GM19467 (cell line): ENCODE results near the gene DLG4.

Experiments used
- ATAC-seq: cut with Tn5 transposase; IDR thresholded peaks from one replicate; pipeline ENCODE4 v1.9.1; 2021; ENCODE audit warnings: mild to moderate bottlenecking, moderate library complexity; ENCODE audit not compliant: unreplicated experiment

The DLG4 gene

DNA sequence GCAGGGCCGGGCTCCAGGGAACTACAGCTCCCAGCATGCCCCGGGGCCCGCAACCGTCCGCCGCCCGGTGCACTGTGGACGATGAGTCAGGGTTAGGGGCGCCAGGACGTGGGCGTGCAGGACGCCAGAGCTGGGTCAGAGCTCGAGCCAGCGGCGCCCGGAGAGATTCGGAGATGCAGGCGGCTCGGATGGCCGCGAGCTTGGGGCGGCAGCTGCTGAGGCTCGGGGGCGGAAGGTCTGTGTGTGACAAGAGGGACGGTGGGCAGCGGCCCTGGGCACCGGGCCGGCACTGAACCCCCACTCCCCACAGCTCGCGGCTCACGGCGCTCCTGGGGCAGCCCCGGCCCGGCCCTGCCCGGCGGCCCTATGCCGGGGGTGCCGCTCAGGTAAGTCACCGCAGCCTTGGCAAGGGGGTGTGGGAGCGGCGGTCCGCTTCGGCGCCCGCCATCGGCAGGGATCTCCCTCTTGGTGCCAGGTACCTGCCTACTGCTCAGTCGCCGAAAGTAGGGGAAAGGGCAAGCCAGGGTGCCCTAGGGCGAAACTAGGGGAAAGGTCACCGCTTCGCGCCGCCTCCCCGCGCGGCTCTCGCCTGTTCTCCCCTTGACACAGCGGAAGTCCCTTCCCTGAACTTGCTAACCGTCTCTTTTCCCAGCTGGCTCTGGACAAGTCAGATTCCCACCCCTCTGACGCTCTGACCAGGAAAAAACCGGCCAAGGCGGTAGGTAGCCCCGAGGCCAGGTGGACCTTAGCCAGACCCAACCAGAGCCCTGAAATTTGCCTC is at the start of gene DLG4, which contains the start of gene ACADVL:
TSS of gene DLG4 (minus strand) at position 25 of the 781 bp plus-strand sequence.
TSS of gene ACADVL (plus strand) at position 127 of the 781 bp plus-strand sequence. CDS start at position 174, 47 bp downstream.
- no peak for ATAC-seq

DNA sequence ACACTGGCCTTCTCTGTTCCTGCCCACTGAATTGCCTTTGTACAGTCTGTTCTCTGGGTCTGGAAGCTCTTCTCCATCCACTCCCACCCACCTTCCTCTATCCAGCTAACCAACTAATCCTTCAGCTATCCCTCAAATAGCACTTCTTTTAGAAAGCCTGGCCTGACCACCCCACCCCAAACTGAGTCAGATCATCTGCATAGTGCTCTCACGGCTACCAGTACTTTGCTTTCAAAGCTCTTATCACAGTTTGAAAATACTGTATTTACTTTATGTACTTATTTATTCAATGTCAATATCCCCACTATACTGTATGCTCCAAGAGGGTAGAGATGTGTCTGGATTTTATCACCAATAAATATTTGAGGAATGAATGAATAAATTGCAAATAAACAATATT is 47.1 kb upstream of the DLG4 start:
- no peak for ATAC-seq

GRCh38 chr17:7263801-7264078 is 44.1 kb upstream of the DLG4 start:
- no peak for ATAC-seq

DNA sequence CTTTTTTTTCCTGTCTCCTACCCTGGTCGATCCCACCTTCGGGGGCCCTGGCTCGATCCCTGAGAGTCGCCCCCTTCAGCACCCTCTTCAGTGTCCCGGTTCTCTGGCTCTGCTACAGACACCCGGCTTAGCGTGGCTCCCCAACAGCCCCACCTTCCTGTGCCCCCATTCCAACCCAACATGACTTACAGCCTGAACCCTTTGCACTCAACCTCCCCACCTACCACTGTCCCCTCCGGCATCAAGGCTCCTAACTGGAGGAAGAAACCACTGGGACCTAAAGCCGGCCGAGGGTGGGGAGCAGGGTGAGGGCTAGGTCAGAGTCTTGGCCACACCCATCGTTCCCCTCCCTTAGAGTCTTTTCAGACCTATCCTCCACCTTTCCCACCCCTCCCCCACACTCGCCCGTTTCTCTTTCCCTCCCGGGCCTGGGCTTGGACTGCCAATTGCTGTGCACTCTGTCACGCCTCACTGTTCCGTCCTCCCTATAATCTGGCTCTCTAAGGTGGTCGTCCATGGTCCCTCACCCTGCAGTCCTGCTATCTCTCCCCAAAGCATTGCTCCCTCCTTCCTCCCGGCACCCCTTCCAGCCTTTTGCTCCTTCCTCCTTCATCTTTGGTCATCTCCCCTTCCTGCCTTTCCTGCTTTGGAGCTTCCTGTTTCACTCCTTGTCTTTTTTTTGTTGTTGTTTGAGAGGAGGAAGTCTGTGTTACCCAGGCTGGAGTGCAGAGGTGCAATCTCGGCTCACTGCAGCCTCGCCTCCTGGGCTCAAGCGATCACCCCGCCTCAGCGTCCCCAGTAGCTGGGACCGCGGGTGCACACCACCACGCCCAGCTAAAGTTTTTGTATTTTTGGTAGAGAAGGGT is 43.5 kb upstream of the DLG4 start:
- no peak for ATAC-seq

DNA sequence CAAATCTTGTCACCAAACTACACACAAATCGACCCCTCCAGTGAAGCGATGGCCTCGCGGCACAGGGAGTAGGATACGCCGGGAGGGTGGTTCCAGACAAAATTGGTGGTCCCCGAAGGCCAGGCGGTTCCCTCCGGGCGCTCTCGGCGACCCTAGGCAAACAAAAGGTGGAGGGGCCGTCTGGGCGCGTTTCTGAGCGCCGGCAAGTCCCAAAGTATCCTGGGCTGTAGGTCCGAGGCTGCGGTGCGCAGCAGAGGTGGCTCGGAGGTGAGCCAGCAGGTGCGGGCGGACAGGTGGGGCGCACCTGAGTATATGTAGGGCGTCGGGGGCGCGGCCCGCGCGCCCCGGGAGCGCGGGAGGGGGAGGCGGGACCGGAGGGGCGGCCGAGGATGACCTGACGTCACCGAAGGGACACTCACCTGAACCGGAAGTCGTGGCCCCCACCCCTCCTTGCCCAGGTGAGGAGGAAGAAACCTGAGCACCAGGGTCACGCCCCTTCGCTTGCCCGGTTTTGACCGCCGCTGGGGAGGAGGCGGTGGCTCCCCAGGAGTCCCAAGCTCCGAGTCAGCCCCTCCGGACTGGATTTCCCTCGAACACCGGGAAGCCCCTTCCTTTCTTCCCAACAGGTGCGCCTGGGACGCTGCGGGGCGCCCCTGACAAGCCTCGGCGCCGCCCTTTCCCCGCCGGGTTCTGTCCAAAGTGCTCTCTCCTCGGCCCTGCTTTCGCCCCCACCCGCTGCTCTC is 42.7 kb upstream of the DLG4 start, which contains the start of gene CLDN7:
TSS of gene CLDN7 (minus strand) at position 287 of the 743 bp plus-strand sequence. CDS start 435 bp downstream, outside the sequence.
- ATAC-seq, result no peak

DNA sequence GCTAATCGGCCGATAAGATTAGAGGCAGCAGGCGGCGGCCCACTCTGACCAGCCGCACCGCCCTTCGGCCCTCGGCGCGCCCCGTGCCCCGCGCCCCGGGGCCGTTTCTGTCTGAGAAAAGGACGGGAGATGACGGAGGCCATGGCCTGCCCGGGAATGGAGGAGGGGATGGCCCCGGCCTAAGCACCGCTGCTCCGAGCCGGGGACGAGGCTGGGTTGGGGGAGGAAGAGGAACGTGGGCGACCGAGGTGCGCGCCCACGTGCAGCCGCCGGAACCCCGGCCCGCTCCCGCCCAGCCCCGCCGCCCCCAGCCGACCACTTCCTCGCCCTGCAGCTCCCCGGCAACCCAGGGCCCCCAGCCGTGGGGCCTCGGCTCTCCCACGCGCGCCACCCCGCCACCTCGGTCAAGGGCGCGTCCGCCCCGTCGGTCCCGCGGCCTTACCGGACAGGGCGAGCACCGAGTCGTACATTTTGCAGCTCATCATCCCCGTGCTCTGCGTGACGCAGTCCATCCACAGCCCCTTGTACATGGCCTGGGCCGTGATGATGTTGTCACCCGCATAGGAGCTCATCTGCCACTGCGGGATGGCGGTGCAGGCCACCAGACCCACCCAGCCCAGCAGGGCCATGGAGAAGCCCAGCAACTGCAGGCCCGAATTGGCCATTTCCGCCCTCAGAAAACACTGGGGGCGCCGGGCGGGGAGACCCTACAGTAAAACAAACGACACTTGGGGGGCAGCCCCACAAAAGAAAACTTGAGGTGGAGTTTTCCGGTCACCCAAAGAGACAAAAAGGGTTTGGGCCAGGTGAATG is 41.9 kb upstream of the DLG4 start:
- ATAC-seq, result no peak

- no peak for ATAC-seq
Measured at GRCh38 chr17:7260651-7261378, 41.2 kb upstream of the DLG4 start.

GRCh38 chr17:7260151-7260550 is 40.5 kb upstream of the DLG4 start:
- no peak for ATAC-seq

DNA sequence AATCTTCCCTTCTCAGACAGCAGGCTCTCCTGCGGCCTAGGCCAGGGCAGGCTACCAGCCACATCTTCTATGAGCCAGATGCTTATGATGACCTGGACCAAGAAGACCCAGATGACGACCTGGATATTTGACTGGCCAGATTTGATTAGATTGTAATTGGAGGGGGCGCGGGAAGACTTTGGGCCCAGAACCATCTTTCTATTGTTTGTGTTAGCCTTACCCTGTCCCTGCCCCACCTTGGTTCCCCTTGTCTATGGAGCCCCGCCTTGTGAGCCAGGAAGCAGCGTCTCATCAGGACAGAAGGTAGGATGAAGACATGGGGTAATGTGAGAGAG is 39.9 kb upstream of the DLG4 start:
- no peak for ATAC-seq

DNA sequence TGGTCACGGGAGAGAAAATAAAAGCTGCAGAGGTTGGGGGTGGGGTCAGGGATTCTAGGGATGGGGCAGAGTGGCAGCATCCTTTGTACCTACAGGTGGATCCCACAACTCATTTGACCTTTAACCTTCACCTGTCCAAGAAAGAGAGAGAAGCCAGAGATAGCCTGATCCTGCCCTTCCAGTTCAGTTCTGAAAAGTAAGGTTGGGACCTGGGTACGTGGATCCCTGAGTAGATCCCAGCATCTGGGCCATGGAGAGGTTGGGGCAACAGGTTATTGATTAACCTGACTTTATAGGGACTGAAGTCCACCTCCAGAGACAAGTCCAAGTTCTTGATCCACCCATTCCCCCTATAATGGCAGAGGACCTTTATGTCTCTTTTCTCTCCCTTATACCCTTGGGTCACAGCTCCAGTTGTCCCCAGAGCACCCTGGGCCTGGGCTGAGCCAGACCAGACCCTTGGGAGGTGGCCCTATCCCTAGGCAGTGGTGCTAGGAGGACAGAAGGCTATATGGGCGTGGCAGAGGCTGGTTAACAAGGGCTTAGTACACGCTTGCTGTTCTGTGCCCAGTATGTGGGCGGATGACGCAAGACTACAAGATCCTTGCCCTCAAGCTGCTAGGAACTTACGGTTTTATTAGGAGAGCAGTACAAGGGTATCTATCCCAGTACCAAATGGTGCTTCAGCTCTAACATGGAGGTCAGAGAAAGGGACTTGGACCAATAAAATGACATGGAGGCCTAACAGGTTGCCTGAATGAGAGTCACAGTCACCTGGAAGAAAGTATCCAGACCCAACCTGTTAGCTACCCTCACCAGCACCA is 39.3 kb upstream of the DLG4 start:
- no peak for ATAC-seq

- no peak for ATAC-seq
Measured at GRCh38 chr17:7256766-7257456, 37.3 kb upstream of the DLG4 start.

- ATAC-seq, result no peak
Measured at GRCh38 chr17:7254511-7254910, 34.9 kb upstream of the DLG4 start.

DNA sequence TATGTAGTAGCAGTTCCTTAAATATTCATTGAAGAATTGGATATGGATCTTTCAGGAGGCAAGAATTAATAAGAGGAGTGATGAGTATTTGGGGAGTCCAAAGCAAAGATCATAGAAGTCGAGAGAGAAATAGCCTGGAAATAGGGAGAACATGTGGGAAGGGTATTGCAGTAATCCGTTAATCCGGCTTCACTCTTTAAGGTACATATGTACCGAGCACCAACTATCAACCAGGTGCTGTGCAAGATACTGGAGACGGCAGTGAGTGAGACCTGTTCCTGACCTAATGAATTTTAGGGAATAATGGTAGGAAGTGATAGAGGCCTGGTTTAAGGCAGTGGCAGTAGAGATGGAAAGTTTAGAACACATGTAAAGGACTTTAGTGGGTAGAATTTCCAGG is 33.4 kb upstream of the DLG4 start:
- no peak for ATAC-seq

DNA sequence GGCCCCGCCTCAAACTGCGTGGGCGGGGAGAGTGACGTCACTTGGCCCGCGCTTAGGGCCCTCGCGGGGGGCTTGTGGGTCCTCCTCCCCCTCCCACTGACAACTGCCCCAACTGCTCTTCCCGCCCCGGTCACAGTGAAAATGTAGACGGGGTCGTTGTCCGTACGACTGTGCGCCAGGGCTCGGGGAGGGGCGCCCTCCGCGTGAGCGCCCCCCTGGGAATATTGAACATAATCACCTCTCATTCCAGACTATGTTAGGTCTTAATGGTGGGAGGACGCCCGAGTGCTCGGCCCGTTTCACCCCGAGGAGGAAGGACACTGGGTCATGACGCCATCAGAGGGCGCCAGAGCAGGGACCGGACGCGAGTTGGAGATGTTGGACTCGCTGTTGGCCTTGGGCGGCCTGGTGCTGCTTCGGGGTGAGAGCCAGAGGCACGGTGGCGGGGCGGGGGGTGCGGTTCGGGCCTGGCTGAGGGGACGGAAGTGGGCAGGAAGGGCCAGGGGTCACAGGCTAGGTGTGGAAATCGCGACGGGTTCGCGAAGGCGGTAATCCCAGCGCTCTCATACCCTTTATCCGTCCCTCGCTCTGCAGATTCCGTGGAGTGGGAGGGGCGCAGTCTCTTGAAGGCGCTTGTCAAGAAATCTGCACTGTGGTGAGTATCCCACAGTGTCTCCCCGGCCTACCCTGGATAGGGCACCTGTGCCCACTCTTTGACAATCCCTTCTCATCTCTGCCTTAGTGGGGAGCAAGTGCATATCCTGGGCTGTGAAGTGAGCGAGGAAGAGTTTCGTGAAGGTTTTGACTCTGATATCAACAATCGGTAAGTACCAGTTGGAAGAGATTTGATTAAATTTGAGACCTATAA is 32.8 kb upstream of the DLG4 start, which contains the start of gene ELP5:
TSS of gene ELP5 (plus strand) at position 40 of the 868 bp plus-strand sequence. CDS start at position 376, 336 bp downstream.
- ATAC-seq, result peak; percentile 31

DNA sequence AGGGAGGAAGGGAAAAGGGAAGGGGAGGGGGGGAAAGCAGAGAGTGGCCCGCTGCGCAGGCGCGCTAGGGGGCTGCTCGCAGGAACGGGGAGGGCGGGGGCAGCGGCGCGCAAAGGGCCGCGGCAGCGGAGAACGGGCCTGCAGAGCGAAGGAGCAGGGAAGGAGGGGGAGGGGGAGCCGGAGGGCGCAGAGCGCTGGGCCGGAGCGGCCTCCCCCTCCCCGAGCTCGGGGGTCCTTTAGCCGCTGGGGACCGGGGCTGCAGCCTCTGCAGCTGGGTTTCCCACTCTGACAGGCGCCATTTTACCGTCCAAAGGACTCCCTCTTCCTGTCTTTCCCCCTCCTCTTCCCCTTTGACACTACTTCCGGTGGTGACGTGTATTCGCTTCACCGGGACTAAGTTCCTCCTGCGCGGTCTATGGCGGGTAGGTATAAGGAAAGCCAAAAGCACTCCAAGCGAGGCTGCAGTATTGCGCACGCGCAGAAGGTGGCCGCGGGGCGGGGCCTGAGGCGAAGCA is 32.1 kb upstream of the DLG4 start, which contains the start of gene CTDNEP1:
TSS of gene CTDNEP1 (minus strand) at position 74 of the 515 bp plus-strand sequence. CDS start 438 bp downstream, outside the sequence.
- peak; percentile 81 for ATAC-seq

DNA sequence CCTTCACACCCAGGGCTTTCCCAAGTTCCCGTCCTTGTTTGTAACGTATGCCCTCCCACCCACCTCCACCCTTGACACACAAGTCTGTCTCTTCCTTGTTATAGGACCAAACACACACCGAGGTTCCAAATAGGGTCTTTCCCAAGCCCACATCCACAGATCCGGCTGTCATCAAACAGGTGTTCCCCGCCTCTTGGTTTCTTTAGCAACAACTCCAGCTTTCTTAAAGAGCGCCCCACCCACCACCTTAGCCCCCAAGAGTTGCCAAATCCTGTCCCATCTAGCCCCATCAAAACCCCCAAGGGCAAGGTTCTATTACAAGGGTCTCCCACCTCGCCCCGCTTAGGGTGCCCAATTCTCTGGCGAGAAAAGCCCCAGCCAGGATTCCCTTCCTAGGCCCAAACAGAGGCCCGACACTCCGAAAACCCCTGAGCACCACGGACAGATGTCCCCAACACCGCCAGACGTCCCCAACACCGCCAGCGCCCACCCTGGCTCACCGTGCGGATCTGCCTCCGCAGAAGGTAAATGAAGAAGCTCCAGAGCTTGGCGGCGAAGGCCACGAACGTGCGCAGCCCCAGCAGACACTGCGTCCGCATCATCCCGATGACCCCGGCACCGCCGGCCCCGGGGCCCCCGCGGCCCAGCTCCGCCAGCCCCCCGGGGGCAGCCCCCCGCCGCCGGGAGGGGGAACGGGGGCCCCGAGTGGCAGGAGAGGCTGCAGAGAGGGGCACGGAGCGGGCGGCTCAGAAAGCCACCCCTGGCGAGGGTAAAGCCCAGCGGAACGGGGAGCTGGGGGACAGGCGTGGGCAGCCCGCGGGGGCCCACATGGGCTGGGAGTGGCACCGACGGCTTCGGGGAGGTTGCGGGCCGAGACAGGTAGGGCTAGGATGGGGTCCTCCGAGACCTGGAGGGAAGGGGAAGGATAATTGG is 31.3 kb upstream of the DLG4 start:
- ATAC-seq, result no peak
